ENCODE results near the gene SPIRE2.

DNA sequence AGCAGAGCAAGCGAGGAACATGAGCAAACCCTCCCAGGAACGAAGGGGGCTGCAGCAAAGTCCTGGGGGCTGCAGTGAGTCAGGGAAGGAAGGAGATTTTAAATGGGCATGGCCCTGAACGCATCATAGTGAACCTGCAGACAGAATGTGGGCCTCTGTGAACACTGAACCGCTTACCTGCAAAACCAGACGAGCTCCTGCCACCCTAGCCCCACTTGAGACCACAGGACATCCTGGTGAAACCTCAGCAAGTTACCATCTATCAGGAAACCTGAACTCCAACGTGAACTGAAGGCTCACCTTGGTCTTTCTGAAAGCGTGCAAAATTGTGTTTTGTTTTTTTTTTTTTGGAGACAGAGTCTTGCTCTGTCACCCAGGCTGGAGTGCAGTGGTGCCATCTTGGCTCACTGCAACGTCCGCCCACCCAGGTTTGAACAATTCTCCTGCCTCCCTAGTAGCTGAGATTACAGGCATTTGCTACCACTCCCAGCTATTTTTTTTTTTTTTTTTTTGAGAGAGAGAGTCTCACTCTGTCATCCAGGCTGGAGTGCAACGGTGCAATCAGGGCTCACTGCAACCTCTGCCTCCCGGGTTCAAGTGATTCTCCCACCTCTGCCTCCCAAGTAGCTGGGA is 42.6 kb upstream of the SPIRE2 start:
- TF ChIP-seq, protein P1, sequence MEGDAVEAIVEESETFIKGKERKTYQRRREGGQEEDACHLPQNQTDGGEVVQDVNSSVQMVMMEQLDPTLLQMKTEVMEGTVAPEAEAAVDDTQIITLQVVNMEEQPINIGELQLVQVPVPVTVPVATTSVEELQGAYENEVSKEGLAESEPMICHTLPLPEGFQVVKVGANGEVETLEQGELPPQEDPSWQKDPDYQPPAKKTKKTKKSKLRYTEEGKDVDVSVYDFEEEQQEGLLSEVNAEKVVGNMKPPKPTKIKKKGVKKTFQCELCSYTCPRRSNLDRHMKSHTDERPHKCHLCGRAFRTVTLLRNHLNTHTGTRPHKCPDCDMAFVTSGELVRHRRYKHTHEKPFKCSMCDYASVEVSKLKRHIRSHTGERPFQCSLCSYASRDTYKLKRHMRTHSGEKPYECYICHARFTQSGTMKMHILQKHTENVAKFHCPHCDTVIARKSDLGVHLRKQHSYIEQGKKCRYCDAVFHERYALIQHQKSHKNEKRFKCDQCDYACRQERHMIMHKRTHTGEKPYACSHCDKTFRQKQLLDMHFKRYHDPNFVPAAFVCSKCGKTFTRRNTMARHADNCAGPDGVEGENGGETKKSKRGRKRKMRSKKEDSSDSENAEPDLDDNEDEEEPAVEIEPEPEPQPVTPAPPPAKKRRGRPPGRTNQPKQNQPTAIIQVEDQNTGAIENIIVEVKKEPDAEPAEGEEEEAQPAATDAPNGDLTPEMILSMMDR (IDR thresholded peaks at IDR 0.05), result no peak
- TF ChIP-seq EZH2 (IDR thresholded peaks at IDR 0.05; ENCODE audit: borderline replicate concordance, insufficient read depth, low read depth, low read length, poor library complexity, severe bottlenecking), result no peak
